Stimulated activated CD8-positive, alpha-beta memory T cell treated with anti-CD3 and anti-CD28 coated beads, Interleukin-2, amount 100 ng/mL, for 1 hour (primary cell): ENCODE data around the gene IRAG1.

Experiments used
- DNase-seq, 2 donors: peaks; one replicate each; pipeline ENCODE4 v3.0.0-alpha.2; 2020; ENCODE audit warnings: low read depth in 2 of 2

IRAG1 gene

GRCh38 chr11:10669258-10670033 lies 24.1 kb downstream of the IRAG1 start:
- DNase-seq: no peak

GRCh38 chr11:10667521-10667885 lies 26.1 kb downstream of the IRAG1 start:
- no peak for DNase-seq

GRCh38 chr11:10666556-10667520 lies 26.7 kb downstream of the IRAG1 start:
- DNase-seq: no peak

- DNase-seq: no peak
Observed at GRCh38 chr11:10664496-10664895, 29.1 kb downstream of the IRAG1 start.

- no peak for DNase-seq
Observed at GRCh38 chr11:10663990-10664389, 29.6 kb downstream of the IRAG1 start.

GRCh38 chr11:10663365-10663764 lies 30.2 kb downstream of the IRAG1 start:
- DNase-seq: no peak

- no peak for DNase-seq
Observed at GRCh38 chr11:10660323-10660722, 33.2 kb downstream of the IRAG1 start.

GRCh38 chr11:10659339-10660216 lies 34.0 kb downstream of the IRAG1 start:
- DNase-seq: no peak

- no peak for DNase-seq
Observed at GRCh38 chr11:10658621-10659338, 34.8 kb downstream of the IRAG1 start.

- DNase-seq: no peak
Observed at GRCh38 chr11:10657308-10658271, 36.0 kb downstream of the IRAG1 start.

- no peak for DNase-seq
Observed at GRCh38 chr11:10655943-10656576, 37.5 kb downstream of the IRAG1 start.

- no peak for DNase-seq
Observed at GRCh38 chr11:10655227-10655626, 38.3 kb downstream of the IRAG1 start.

- DNase-seq: no peak
Observed at GRCh38 chr11:10654811-10655150, 38.8 kb downstream of the IRAG1 start.

- no peak for DNase-seq
Observed at GRCh38 chr11:10653946-10654810, 39.4 kb downstream of the IRAG1 start.

GRCh38 chr11:10653261-10653660 lies 40.3 kb downstream of the IRAG1 start:
- DNase-seq: no peak

GRCh38 chr11:10651656-10652361 lies 41.7 kb downstream of the IRAG1 start:
- DNase-seq: no peak

GRCh38 chr11:10650630-10651029 lies 42.9 kb downstream of the IRAG1 start:
- no peak for DNase-seq

GRCh38 chr11:10650166-10650565 lies 43.4 kb downstream of the IRAG1 start:
- DNase-seq: no peak
